ENCODE data around the gene PRDM2. TPM values are rescaled to one million over a fixed set of nuclear protein-coding genes. Genes with fewer than 3 reads are reported as not detected.

The PRDM2 gene
- total RNA-seq, 1 donor from 2014 or later: 13.9 TPM

DNA sequence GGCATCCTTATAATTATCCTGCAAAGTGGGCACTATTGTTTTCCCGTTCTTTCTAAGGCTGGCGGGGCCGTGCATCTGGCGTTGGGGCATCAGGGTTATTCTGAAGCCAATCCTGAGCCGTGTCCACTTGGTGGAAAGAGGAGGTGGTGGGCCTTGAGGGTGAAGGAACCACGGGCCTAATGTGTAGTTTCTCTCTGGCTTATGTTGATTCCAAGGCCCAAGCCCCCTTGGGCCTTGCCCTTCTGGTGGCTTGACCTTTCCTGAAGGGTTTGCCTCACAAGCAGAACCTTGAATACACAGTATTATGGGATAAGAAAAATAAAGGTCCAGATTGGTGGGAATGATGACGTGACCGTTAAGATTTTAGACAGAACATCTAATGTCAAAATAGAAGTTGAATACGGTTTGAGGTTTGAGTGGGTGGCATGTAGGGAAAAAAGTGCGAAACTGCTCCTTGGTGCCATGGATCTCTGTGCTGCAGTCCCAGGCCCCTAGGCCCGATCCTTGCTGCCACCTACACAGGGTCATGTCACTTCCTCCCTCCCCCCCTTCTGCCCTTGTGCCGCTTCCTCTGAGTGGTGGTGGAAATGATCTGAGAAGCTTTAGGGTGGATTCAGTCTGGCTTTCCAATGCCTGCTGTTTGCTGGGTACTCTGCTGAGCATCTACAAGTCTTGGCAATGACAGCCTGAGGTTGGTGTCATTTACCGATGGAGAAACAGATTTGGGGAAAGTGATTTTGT, 90.5 kb downstream of the PRDM2 start:
- H3K36me3 ChIP-seq (ENCODE audit: control insufficient read depth, insufficient read depth, low read length): no peaks in the 10 kb centered on the region
- no peak for DNase-seq (ENCODE audit: low read depth)
- H3K4me3 ChIP-seq (ENCODE audit: low read depth, low read length): no peak overlapping the region
- H3K27me3 ChIP-seq (ENCODE audit: control insufficient read depth, insufficient read depth, low read length): no peaks in the 10 kb centered on the region
- TF ChIP-seq, protein P1, sequence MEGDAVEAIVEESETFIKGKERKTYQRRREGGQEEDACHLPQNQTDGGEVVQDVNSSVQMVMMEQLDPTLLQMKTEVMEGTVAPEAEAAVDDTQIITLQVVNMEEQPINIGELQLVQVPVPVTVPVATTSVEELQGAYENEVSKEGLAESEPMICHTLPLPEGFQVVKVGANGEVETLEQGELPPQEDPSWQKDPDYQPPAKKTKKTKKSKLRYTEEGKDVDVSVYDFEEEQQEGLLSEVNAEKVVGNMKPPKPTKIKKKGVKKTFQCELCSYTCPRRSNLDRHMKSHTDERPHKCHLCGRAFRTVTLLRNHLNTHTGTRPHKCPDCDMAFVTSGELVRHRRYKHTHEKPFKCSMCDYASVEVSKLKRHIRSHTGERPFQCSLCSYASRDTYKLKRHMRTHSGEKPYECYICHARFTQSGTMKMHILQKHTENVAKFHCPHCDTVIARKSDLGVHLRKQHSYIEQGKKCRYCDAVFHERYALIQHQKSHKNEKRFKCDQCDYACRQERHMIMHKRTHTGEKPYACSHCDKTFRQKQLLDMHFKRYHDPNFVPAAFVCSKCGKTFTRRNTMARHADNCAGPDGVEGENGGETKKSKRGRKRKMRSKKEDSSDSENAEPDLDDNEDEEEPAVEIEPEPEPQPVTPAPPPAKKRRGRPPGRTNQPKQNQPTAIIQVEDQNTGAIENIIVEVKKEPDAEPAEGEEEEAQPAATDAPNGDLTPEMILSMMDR (IDR thresholded peaks at IDR 0.05; ENCODE audit: insufficient read depth, low read length, poor library complexity, severe bottlenecking): no peak

DNA sequence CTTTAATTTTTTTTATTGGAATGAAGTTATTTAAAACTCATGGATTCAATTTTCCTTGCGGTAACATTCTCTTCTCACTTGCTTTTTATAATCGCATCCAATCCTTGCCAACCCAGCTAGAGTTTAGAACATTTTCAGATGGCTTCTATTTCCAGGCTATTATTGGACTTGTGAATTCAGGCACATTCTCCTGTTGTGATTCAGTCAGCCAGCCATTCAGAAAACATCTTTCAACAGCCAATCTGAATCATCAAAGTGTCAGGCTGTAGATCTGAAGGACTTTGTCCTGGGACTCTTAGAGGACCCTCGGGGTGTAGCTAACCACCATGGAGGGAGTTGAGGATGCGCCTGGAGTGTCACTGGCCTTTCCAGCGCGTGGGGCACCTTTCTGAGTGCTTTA, 92.4 kb downstream of the PRDM2 start:
- Histone ChIP-seq H3K27me3 (ENCODE audit: control insufficient read depth, insufficient read depth, low read length) (no peaks in the 10 kb centered on the region), H3K36me3 (ENCODE audit: control insufficient read depth, insufficient read depth, low read length) (no peaks in the 10 kb centered on the region), H3K4me3 (ENCODE audit: low read depth, low read length) (no peak overlapping the region)
- TF ChIP-seq, protein P1 (IDR thresholded peaks at IDR 0.05; ENCODE audit: insufficient read depth, low read length, poor library complexity, severe bottlenecking): no peak
- DNase-seq (ENCODE audit: low read depth): no peak

DNA sequence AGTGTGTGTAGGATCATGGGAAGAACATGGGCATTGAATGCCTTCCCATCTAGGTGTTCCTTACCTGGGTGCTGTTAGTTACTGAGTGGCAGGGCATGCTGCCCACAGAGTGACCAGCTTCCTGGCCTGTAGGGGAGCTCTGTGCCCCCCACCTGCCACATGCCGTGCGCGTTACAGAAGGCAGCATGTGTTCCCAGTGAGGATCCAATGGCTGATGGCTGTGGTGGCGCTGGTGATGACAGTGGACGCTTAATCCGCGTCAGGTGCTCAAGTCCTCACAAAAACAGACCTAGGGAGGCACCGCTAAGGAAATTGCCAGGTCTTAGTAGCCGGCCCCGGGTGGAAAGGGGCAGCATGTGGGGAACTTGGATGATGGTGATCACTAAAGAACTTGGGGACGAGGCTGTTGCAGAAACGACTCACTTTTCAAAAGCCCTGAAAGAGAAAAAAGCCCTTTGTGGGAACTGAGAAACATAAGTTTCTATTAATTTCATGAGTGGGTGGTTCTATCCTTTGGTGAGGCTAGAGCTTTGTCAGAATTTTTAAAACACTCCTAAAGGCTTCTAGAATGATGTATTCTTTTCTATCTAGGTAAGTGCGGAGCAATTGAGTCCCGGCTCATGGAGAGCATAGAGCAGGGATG, 93.2 kb downstream of the PRDM2 start:
- H3K4me3 ChIP-seq (ENCODE audit: low read depth, low read length): no peak overlapping the region
- no peak for DNase-seq (ENCODE audit: low read depth)
- H3K36me3 ChIP-seq (ENCODE audit: control insufficient read depth, insufficient read depth, low read length): no peaks in the 10 kb centered on the region
- no peaks in the 10 kb centered on the region for H3K27me3 ChIP-seq (ENCODE audit: control insufficient read depth, insufficient read depth, low read length)
- TF ChIP-seq, protein P1 (IDR thresholded peaks at IDR 0.05; ENCODE audit: insufficient read depth, low read length, poor library complexity, severe bottlenecking): no peak

DNA sequence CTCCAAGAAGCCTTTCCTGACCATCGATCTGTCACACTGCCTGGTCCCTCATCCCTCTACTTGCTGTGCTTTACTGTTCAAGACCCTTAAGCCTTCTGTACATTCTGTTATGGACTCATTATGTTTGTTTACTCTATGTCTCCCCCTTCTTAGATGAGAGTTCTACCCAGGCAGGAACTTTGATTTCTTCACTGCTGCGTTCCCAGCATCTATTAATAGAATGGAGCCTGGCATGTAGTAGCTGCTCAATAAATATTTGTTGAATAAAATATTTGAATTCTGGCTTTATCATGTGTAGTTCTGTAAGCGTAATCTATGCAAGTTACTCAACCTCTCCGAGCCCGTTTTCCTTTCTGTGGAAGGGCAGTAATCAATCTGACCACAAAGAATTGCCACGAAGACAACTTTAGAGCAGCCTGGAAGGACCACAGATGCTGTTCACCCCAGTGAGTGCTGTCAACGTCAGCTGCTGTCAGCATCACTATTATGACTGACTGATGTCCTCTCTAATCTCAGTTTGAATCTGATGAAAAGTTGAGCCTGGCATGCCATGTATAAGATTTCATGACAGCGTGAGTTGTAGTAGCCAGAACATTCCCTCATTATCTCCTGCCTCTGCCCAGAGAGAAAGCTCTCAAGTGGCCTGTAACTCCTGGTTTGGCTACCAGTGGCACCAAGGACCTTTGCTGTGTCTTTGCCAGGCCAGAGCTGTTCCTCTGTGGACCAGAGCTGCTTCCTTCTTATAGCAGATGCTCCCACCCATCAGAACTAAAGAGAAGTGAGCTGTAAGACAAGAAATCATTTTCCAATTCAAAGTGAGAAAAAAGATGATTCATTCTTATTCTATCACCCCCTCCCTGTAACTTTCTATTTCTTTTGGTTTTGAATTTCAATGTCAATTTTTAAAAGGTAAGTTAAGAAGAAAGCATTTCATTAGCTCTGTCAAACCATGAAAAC, 94.5 kb downstream of the PRDM2 start:
- no peak overlapping the region for H3K4me3 ChIP-seq (ENCODE audit: low read depth, low read length)
- H3K27me3 ChIP-seq (ENCODE audit: control insufficient read depth, insufficient read depth, low read length): no peaks in the 10 kb centered on the region
- H3K36me3 ChIP-seq (ENCODE audit: control insufficient read depth, insufficient read depth, low read length): no peaks in the 10 kb centered on the region
- DNase-seq (ENCODE audit: low read depth): no peak
- TF ChIP-seq, protein P1 (IDR thresholded peaks at IDR 0.05; ENCODE audit: insufficient read depth, low read length, poor library complexity, severe bottlenecking): no peak

DNA sequence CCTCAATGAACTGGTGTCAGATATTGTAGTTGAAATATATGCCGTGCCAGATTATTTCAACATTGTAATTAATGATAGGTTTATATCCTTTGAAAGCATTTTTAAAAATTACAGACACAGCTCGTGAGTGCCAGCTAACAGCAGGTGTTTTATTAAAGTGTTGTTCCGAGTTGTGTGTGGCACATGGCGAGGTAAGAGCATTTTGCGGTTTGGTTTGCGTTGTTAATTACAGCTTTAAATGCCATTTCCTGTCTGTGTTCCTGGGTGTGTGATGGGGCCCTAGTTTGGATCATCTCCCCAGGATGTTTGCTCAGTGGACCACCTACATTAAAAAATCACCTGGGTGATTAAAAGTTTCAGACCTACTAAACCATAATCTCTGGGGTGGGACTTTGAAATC, 97.4 kb downstream of the PRDM2 start:
- DNase-seq (ENCODE audit: low read depth): no peak
- TF ChIP-seq, protein P1 (IDR thresholded peaks at IDR 0.05; ENCODE audit: insufficient read depth, low read length, poor library complexity, severe bottlenecking): no peak
- Histone ChIP-seq H3K27me3 (ENCODE audit: control insufficient read depth, insufficient read depth, low read length) (no peaks in the 10 kb centered on the region), H3K36me3 (ENCODE audit: control insufficient read depth, insufficient read depth, low read length) (no peaks in the 10 kb centered on the region), H3K4me3 (ENCODE audit: low read depth, low read length) (no peak overlapping the region)
